ENCODE results near the gene LRRC4B.

DNA sequence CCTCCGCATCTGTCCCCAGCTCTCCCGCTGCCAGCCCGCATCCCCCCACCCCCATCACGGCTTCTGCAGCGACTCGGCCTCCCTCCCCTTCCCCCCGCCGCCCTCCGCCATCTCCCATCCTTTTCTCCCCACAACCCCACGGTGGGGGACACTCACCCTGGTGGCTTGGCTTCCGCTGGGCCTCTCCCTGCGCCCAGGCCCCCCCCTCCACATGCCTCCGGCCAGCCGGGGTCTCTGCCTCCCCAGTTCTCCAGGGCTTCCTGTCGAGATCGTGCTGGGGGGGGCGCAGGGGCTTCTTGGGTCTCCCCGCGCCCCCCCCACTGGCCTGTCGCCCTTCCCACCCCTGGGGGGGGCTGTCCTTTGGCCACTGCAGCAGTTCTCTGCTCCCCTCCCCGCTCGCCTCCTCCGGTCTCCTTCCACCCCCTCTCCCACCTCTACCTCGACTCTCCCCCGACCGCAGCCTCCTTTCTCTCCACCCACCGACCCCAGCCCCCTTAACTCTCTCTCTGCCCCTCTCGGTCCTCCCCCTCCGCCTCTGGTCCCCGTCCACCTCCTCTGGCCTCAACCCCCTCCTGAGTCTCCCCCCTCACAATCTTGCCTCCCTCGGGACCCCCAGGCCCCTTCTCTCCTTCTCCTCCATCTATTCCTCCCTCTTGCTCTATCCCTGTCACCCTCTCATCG, 17.1 kb downstream of the LRRC4B start:
- TF ChIP-seq, protein P1, sequence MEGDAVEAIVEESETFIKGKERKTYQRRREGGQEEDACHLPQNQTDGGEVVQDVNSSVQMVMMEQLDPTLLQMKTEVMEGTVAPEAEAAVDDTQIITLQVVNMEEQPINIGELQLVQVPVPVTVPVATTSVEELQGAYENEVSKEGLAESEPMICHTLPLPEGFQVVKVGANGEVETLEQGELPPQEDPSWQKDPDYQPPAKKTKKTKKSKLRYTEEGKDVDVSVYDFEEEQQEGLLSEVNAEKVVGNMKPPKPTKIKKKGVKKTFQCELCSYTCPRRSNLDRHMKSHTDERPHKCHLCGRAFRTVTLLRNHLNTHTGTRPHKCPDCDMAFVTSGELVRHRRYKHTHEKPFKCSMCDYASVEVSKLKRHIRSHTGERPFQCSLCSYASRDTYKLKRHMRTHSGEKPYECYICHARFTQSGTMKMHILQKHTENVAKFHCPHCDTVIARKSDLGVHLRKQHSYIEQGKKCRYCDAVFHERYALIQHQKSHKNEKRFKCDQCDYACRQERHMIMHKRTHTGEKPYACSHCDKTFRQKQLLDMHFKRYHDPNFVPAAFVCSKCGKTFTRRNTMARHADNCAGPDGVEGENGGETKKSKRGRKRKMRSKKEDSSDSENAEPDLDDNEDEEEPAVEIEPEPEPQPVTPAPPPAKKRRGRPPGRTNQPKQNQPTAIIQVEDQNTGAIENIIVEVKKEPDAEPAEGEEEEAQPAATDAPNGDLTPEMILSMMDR (IDR thresholded peaks at IDR 0.05), result no peak
- no peak for TF ChIP-seq POLR2A (IDR thresholded peaks at IDR 0.05)
